ENCODE measurements around the gene CCDC188.

Gene CCDC188

DNA sequence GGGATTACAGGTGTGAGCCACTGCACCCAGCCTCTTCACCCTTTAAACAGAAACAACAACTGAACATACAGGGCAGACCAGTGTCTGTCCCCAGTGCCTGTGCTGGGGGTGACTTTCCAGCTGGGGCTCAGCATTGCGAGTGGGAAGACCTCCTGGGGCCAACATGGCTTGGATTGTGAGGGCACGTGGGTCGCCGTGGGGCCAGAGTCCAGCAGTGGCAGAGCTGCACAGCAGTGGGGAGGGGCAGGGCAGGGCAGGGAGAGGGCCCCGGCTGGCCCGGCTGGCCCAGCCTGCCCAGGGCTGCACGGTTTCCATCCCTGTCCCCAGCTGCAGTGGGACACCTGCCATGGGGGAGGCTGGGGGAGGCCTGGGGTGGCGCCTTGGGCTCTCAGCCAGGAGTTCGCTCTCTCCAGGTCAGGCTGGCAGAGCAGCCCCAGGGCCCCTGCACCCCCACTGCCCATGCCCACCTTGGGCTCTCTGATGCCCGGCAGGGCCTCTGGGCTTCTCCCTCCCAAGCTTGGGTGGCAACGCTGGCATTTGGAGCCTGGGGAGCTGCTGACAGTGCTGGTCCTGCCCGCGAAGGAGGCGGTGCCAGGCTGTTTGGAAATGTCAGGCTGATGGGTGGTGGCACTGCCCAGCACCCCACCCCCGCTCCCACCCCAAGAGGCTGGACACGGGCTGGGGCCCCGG is 30.5 kb upstream of the CCDC188 start:
- H3K4me3 ChIP-seq (ENCODE audit: low read depth in 1 of 2, low read length in 2 of 2): no peak overlapping the region
- ATAC-seq (ENCODE audit: insufficient read depth, low read depth) (no peak), DNase-seq (no peak)
- H3K9me3 ChIP-seq (ENCODE audit: insufficient read depth, low read length, severe bottlenecking): no peaks in the 10 kb centered on the region
- H3K9ac ChIP-seq (ENCODE audit: low read depth, low read length): no peak overlapping the region
- TF ChIP-seq EZH2 (IDR thresholded peaks at IDR 0.05; ENCODE audit: borderline replicate concordance, low read depth, low read length, severe bottlenecking): no peak
- no peak for TF ChIP-seq CTCF (IDR thresholded peaks at IDR 0.05; ENCODE audit: borderline replicate concordance, extremely low read depth, low read length, poor library complexity, severe bottlenecking)
- no peak overlapping the region for H3K27ac ChIP-seq (ENCODE audit: low read length)
- H3K79me2 ChIP-seq (ENCODE audit: insufficient read depth, low read length): no peaks in the 10 kb centered on the region
- no peaks in the 10 kb centered on the region for H3K4me1 ChIP-seq (ENCODE audit: insufficient read depth, low read length)
- H3K36me3 ChIP-seq (ENCODE audit: insufficient read depth, low read length): no peaks in the 10 kb centered on the region
- H4K20me1 ChIP-seq (ENCODE audit: insufficient read depth, low read length): no peaks in the 10 kb centered on the region
- H2AFZ ChIP-seq (ENCODE audit: low read depth, low read length): no peak overlapping the region
- H3K4me2 ChIP-seq (ENCODE audit: insufficient read depth, low read length): no peak overlapping the region
- no peaks in the 10 kb centered on the region for H3K27me3 ChIP-seq (ENCODE audit: insufficient read depth, low read length, poor library complexity)

- no peak overlapping the region for H3K27ac ChIP-seq (ENCODE audit: low read length)
- H3K27me3 ChIP-seq (ENCODE audit: insufficient read depth, low read length, poor library complexity): no peaks in the 10 kb centered on the region
- no peaks in the 10 kb centered on the region for H3K9me3 ChIP-seq (ENCODE audit: insufficient read depth, low read length, severe bottlenecking)
- ATAC-seq (ENCODE audit: insufficient read depth, low read depth) (no peak), DNase-seq (no peak)
- H3K79me2 ChIP-seq (ENCODE audit: insufficient read depth, low read length): no peaks in the 10 kb centered on the region
- H3K4me2 ChIP-seq (ENCODE audit: insufficient read depth, low read length): no peak overlapping the region
- no peak overlapping the region for H3K9ac ChIP-seq (ENCODE audit: low read depth, low read length)
- H2AFZ ChIP-seq (ENCODE audit: low read depth, low read length): no peak overlapping the region
- no peaks in the 10 kb centered on the region for H3K36me3 ChIP-seq (ENCODE audit: insufficient read depth, low read length)
- H3K4me1 ChIP-seq (ENCODE audit: insufficient read depth, low read length): no peaks in the 10 kb centered on the region
- H3K4me3 ChIP-seq (ENCODE audit: low read depth in 1 of 2, low read length in 2 of 2): no peak overlapping the region
- no peaks in the 10 kb centered on the region for H4K20me1 ChIP-seq (ENCODE audit: insufficient read depth, low read length)
- TF ChIP-seq EZH2 (IDR thresholded peaks at IDR 0.05; ENCODE audit: borderline replicate concordance, low read depth, low read length, severe bottlenecking) (no peak), CTCF (IDR thresholded peaks at IDR 0.05; ENCODE audit: borderline replicate concordance, extremely low read depth, low read length, poor library complexity, severe bottlenecking) (no peak)
Observed at GRCh38 chr22:20180640-20181039, 29.8 kb upstream of the CCDC188 start.

DNA sequence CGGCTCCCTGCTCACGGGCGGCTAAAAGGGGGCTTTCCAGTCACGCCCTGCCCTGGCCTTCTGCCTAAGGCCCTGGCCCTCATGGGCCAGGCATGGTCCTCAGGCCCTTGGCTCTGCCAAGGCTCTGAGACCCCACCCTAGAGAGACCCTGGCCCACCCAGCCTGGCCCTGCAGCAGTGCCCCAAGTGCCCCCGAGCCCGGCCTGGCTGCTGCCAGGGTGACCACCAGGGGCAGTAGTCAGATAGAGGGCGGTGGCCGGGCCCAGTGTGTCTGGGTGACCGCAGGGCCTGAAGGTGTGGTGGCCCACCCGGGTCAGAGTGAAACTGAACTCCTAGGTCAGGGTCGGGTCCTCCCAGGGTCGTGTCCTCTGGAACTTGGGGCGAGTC is 29.4 kb upstream of the CCDC188 start:
- Histone ChIP-seq H3K36me3 (ENCODE audit: insufficient read depth, low read length) (no peaks in the 10 kb centered on the region), H3K4me1 (ENCODE audit: insufficient read depth, low read length) (no peaks in the 10 kb centered on the region), H3K9ac (ENCODE audit: low read depth, low read length) (no peak overlapping the region), H3K79me2 (ENCODE audit: insufficient read depth, low read length) (no peaks in the 10 kb centered on the region), H3K4me2 (ENCODE audit: insufficient read depth, low read length) (no peak overlapping the region), H3K27ac (ENCODE audit: low read length) (no peak overlapping the region), H3K4me3 (ENCODE audit: low read depth in 1 of 2, low read length in 2 of 2) (no peak overlapping the region), H3K27me3 (ENCODE audit: insufficient read depth, low read length, poor library complexity) (no peaks in the 10 kb centered on the region), H2AFZ (ENCODE audit: low read depth, low read length) (no peak overlapping the region), H4K20me1 (ENCODE audit: insufficient read depth, low read length) (no peaks in the 10 kb centered on the region), H3K9me3 (ENCODE audit: insufficient read depth, low read length, severe bottlenecking) (no peaks in the 10 kb centered on the region)
- DNase-seq: no peak
- TF ChIP-seq EZH2 (IDR thresholded peaks at IDR 0.05; ENCODE audit: borderline replicate concordance, low read depth, low read length, severe bottlenecking) (no peak), CTCF (IDR thresholded peaks at IDR 0.05; ENCODE audit: borderline replicate concordance, extremely low read depth, low read length, poor library complexity, severe bottlenecking) (peak; percentile 30)
- ATAC-seq (ENCODE audit: insufficient read depth, low read depth): no peak
